Uterus (tissue), 2 donors: ENCODE measurements around the gene SHPK.
"Not testable (repeated sequence)": the region's sequence is repeated elsewhere in the genome, so short reads cannot be mapped to it uniquely, and the experiment has no call there.

Experiments
- POLR2A ChIP-seq, 2 donors: fragments of 450-650 bp; IDR thresholded peaks; one replicate each; pipeline ENCODE4 v1.6.1; 2016; ENCODE audit warnings: antibody characterized with exemption in 2 of 2, mild to moderate bottlenecking in 1 of 2, moderate library complexity in 1 of 2
- TF ChIP-seq, protein P1 (sequence below), 4 experiments: fragments of 200-600 bp in 2 of 4; fragments of 450-650 bp in 2 of 4; sonication (generic) in 2 of 4; IDR thresholded peaks; one replicate each; pipeline ENCODE4 v1.5.1; 2016 to 2019; ENCODE audit warnings: antibody characterized with exemption in 4 of 4, mild to moderate bottlenecking in 2 of 4, moderate library complexity in 1 of 4

DNA sequence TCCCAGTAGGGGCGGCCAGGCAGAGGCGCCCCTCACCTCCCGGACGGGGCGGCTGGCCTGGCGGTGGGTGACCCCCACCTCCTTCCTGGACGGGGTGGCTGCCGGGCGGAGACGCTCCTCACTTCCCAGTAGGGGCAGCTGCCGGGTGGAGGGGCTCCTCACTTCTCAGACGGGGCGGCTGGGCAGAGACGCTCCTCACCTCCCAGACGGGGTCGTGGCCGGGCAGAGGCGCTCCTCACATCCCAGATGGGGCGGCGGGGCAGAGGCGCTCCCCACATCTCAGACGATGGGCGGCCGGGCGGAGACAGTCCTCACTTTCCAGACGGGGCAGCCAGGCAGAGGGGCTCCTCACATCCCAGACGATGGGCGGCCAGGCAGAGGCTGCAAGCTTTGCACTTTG lies 71.8 kb downstream of the SHPK start:
- not testable (repeated sequence) for TF ChIP-seq POLR2A (IDR thresholded peaks at IDR 0.05)
- TF ChIP-seq, protein P1, sequence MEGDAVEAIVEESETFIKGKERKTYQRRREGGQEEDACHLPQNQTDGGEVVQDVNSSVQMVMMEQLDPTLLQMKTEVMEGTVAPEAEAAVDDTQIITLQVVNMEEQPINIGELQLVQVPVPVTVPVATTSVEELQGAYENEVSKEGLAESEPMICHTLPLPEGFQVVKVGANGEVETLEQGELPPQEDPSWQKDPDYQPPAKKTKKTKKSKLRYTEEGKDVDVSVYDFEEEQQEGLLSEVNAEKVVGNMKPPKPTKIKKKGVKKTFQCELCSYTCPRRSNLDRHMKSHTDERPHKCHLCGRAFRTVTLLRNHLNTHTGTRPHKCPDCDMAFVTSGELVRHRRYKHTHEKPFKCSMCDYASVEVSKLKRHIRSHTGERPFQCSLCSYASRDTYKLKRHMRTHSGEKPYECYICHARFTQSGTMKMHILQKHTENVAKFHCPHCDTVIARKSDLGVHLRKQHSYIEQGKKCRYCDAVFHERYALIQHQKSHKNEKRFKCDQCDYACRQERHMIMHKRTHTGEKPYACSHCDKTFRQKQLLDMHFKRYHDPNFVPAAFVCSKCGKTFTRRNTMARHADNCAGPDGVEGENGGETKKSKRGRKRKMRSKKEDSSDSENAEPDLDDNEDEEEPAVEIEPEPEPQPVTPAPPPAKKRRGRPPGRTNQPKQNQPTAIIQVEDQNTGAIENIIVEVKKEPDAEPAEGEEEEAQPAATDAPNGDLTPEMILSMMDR (IDR thresholded peaks at IDR 0.05): not testable (repeated sequence)
